NCI-H146 (cell line): ENCODE measurements around the gene TMEM121.

Source experiments
- DNase-seq: peaks from one replicate; lab custom pipeline; 2025; lab: John Stamatoyannopoulos, UW

TMEM121 gene

GRCh38 chr14:105525861-105526775, at the start of gene TMEM121:
TSS of gene TMEM121 (plus strand) at chr14:105526583. CDS start at chr14:105528835, 2,252 bp downstream.
- peak; percentile 41 for DNase-seq

DNA sequence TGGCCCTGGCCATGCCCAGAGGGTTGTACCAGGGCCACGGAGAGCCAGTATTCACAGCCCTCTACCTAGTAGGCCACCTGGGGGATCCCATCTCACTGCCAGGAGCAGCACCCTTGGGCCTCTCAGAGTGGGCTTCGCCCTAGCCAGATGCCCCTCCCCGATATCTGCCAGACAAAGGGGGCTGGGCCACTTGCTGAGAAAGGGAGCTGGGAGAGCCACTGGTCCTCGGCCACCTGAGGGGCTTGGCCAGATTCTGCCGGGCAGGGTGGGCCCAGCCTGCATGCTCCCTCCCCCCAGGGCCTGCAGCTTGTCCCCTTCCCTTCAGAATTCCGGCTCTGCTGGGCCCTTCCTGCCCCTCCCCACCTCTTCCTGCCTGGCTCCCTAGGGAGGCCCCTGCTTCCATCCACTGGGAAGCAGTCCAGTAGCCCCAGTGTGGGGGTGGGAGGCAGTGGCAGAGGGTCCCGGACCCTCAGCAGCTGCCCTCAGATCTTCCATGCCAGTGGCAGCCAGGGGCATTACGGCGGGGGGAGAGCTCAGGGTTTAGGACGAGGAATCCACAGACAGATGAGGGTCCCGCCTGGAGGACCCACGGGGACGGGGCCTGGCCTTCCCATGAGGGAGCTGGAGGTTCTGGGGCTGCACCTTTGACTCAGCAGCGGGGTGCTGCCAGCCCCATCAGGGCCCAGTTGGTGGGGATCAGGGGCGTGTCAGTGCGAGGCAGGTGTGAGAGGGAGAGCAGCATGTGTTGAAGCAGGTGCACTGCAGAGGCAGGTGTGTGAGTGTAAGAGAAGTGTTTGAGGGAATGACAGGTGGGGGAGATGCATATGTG, 49.3 kb upstream of the TMEM121 start:
- peak; percentile 38 for DNase-seq

GRCh38 chr14:105477660-105478397, 48.6 kb upstream of the TMEM121 start:
- no peak for DNase-seq

GRCh38 chr14:105478398-105479251, 47.8 kb upstream of the TMEM121 start:
- no peak for DNase-seq

DNA sequence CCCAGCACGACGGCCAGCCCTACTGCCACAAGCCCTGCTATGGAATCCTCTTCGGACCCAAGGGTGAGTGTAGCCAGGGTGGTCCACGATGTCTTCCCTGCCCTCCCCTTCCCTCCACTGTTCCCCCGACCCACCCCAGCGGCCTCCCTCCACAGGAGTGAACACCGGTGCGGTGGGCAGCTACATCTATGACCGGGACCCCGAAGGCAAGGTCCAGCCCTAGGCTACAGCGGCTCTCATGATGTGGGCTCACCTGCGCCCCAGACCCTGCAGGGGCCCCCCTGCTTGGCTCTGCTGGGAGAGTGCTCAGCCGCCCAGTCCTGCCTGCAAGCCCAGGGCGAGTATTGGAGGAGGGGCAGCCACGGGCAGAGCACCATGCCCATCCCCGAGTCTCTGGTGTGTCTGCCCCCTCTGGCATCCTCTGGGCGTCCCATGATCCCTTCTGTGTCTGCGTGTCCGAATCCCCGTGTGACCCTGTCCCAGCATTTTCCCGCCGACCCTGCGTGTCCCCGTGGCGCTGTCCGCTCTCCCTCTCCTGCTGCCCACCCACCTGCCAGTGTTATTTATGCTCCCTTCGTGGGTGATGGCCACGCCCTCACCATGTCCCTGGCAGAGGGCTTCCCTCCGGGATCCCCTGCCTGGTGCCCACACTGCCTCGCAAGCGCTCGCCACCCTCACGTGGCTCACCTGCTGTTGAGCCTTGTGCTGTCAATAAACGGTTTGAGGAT, 46.8 kb upstream of the TMEM121 start:
- DNase-seq, result no peak

DNA sequence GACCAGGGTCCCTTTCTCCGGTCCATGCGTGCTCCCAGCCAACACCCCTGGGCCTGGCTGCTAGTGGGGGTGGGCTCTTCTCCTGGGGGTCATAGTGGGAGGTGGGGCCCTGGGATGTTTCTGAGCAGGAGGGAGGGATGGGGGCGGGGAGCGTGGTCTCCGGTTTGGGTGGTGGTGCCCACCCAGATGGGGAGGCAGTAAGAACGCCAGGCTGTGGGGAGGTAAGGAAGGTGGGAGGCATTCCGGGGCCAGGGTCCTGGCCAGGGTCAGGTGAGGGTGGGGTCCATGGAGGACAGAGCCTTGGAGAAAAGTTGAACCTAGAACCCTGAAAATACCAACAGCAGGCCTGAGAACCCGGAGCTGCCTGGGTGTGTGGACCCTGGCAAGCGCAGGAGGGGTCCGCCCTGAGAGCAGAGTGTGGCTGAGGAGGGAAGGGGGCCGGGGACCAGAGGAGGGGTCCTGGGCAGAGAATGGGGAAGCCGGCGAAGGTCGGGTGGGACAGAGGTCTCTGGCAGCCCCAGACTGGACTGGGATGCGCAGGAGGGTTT, 46.1 kb upstream of the TMEM121 start:
- DNase-seq, result no peak

DNA sequence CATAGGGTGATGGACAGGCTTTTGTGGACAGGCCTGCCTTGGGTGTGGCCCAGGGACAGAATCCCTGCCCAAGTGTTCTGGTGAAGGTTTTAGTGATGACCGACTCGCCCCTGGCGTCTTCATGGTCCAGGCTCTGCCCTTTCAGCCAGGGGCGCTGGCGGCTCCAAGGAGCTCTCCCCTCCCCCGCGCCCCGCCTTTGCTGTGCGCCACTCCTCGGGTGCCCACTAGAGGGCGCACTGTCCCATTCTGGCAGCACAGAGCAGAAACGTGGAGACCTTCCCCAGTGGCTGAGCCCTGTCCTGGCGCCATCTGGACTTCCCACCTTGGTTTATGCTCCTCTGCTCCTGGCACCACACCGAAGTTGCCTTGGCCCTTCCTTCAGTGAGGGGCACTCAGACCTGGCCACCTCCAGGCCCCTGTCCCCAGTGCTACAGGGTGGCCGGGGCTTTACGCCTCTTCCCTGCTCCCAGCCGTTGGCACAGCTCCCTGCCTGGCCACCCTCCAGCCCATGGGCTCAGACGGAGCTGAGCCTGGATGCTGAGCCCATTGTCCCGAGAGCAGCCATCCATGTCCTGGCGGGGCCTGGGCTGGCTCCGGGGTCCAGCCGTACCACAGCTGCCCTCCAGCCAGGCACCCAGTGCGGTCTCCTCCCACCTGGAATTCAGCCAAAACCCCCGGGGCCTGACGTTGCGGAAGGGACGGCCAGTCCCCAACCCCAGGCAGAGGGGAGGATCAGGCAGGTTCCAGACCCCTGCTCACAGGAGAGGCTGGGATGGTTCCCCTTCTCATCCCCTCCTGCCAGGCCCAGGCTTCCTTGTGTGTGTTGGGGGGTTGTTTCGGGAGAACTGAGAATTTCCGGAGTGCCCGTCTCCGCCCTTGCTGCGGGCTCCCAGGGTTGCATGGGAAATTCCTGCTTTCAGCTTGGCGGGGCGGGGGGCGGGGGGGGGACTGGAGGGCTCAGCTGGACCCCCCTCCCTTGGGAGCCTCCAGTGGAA, 45.3 kb upstream of the TMEM121 start:
- DNase-seq, result peak; percentile 93

GRCh38 chr14:105481886-105482457, 44.4 kb upstream of the TMEM121 start:
- DNase-seq, result peak; percentile 98

DNA sequence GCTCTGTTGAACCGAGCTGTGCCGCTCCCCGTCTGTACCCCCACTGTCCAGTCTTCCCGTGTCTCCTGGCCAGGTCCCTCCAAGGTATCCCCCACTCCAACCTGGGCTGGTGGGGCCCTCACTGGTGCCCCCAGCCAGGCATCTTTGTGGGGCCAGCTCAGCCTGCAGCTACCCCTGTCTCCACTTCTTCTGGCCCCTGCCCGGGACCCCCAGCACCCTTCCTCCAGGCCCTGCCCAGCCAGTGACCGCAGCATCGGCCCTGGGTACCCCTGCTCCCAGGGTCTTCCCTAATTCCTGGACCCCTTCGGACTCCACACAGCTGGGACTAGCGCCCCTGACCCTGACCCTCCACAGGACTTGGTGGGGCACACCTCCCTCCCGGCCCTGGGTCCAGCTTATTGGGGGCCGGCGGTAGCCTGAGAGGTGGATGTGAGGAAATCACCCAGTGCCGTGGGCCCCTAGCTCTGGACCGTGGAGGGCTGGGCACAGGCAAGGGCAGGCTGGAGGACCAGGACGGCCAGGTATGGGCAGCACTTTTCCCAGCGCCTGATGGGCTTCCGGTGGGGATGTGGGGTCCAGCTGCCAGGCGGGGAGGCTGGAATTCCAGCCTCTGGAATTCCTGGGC, 43.8 kb upstream of the TMEM121 start:
- DNase-seq, result no peak

GRCh38 chr14:105483300-105484068, 42.9 kb upstream of the TMEM121 start:
- DNase-seq, result no peak

DNA sequence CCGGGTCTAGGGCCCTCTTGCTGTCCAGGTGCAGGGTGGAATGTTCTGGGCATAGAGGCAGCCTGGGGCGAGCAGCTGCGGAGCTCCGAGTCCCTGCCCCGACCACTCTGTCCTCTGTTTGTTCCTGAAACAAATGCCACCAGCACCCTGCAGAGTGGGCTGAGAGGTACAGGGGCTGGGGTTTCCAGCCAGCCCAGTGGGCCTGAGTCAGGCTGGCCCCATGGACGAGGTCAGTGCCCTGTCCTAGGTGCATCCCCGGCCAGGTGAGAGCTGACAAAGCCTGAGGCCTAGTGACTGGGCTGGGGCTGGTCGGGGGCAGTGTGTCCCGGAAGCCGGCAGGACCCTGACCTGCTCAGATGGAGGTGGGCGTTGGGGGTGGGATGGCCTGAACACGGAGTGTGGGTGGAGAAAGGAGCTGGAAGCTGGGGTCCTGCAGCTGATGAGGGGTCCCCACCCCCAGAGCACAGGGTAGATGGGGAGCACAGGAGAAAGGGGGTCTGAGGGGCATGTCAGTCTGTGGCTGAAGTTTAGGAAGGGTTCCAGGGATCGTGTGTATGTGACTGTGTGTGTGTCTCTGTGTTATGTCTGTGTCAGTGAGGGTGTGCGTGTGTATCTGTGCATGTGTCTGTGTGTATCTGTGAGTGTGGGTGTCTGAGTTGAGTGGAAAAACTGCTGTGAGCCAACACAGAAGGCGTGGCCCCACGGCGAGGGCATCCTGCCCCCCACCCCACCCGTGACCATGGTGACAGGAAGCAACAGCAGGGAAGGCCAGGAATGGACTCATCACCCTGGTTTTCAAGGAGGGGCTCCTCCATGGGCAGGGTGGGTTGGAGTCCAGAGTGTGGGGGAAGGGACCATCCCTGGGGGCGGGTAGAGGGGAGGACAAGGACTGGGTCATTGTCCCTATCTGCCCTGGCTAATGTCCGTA, 42.0 kb upstream of the TMEM121 start:
- DNase-seq, result no peak

- no peak for DNase-seq
Measured at GRCh38 chr14:105484997-105485393, 41.4 kb upstream of the TMEM121 start.

DNA sequence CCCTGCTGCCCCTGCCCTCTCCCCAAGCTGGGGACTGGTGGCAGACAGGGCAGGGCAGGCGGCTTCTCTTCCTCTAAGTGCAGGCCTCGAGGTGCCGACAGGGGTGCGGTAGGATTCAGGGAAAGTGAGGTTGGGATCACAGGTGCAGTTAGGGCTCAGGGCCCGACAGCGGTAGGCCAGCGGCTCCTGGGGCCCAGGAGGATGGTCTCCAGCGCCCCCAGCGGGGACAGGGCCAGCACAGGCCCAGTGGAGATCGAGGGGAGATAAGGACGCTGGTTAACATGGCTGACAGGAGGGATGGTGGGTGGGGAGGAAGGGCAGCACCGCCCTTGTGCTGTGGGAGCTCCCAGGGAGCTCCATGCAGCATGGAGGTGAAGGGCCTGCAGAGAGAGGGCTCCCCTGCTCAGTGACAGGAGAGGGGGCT, 40.6 kb upstream of the TMEM121 start:
- DNase-seq, result peak; percentile 84

DNA sequence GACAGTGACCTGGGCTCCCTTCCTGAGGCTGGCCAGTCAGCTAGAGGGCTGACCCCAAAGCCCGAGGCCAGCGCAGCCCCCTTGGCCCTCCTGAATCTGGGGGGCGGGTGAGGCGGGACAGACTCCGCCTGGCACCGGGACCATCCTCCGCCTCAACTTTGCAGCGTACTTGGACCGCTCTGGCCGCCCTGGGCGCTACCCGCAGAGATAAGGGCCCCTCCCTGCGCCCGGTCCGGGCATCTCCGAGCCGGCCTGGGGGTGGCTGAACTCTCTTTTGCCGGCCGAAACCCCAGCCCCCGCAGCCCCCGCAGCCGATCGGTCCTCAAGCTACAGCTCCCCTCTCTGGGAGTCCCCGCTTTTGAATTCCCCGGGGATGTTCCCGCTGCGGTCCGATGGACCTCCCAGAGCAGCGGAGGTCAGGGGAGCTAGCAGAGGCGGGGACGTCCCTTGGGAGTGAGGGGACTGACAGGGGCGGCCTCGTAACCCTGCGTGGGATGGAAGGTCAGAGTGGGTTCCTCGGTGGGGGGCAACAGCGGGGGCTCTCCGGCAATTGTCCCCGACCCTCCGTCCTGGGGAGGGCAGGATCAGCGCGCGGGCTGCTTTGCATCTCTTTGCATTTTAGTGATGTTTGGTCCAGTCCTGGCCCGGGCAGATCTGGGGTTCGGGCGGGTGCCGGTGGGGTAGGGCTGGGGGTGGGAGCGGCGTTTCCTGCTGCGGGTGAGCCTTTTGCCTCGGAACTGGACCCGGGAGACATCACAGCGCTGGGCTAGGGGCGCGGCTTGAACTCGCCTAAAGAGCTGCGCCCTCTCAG, 40.0 kb upstream of the TMEM121 start, which contains the start of gene CRIP1:
CRIP1 (plus strand) TSS at position 724 of the 811 bp plus-strand sequence. CDS start 374 bp downstream, outside the sequence.
- no peak for DNase-seq

GRCh38 chr14:105486974-105487448, 39.4 kb upstream of the TMEM121 start:
- DNase-seq, result peak; percentile 61
